ENCODE results near the gene ZNF311. TPM values are rescaled to one million over a fixed set of nuclear protein-coding genes. Genes with fewer than 3 reads are reported as not detected.

The ZNF311 gene
- total and polyA plus RNA-seq, 9 of the 15 experiments (the other 6 are each of a cell fraction or from before 2014, with no cell fraction given): 5.1 to 10.0 (median 7.5) TPM

DNA sequence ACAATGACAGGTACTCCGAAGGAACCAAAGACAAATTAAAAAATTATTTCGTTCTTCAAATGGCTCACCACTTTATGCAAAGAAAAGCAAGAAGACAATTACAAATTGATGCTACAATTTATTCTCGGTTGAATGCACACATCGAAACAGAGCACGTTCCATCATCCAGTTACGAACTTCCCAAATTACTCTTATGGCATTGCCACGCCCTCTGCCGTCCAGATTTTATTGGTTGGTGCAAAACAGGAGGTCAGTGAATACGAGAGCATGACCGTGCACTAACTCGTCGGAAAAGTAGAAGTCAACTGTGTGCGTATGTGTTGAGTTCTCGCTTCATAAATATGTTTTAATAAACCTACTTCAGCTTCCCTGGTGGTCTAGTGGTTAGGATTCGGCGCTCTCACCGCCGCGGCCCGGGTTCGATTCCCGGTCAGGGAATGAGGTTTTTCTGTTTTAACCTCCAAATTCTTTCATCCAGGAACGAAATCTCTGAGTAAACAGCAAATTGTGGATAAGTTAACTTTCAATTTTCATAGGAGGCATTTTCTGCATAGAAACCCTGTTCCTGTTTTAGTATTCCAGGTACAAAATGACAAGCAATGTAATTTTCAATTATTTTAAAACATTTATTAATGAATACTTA is 23.2 kb downstream of the ZNF311 start (continued):
- 0 out of 2 replicates have a peak, but pooled peaks have one; percentile 21 for TF ChIP-seq ZNF134 (CRISPR knock-in tag; conservative IDR thresholded peaks at IDR 0.05)
- no peak for TF ChIP-seq RBFOX2 (IDR thresholded peaks at IDR 0.05; ENCODE audit: low read depth, low read length)
- TF ChIP-seq PYGO2 (tag; IDR thresholded peaks at IDR 0.05): no peak
- peak; percentile 47; the same call in 1 of the 2 replicates for TF ChIP-seq KLF1 (tag; IDR thresholded peaks at IDR 0.05)
- no peak for TF ChIP-seq KLF10 (CRISPR knock-in tag; IDR thresholded peaks at IDR 0.05)
- peak; percentile 52 for TF ChIP-seq RBBP5 (IDR thresholded peaks at IDR 0.05; ENCODE audit: borderline replicate concordance, insufficient read depth, low read length, poor library complexity, severe bottlenecking)
- peak; percentile 90 for TF ChIP-seq ZNF764 (CRISPR knock-in tag; IDR thresholded peaks at IDR 0.05; ENCODE audit: low read depth)
- TF ChIP-seq ARNT (IDR thresholded peaks at IDR 0.05): peak; percentile 86 to 98
- TF ChIP-seq, protein P1, sequence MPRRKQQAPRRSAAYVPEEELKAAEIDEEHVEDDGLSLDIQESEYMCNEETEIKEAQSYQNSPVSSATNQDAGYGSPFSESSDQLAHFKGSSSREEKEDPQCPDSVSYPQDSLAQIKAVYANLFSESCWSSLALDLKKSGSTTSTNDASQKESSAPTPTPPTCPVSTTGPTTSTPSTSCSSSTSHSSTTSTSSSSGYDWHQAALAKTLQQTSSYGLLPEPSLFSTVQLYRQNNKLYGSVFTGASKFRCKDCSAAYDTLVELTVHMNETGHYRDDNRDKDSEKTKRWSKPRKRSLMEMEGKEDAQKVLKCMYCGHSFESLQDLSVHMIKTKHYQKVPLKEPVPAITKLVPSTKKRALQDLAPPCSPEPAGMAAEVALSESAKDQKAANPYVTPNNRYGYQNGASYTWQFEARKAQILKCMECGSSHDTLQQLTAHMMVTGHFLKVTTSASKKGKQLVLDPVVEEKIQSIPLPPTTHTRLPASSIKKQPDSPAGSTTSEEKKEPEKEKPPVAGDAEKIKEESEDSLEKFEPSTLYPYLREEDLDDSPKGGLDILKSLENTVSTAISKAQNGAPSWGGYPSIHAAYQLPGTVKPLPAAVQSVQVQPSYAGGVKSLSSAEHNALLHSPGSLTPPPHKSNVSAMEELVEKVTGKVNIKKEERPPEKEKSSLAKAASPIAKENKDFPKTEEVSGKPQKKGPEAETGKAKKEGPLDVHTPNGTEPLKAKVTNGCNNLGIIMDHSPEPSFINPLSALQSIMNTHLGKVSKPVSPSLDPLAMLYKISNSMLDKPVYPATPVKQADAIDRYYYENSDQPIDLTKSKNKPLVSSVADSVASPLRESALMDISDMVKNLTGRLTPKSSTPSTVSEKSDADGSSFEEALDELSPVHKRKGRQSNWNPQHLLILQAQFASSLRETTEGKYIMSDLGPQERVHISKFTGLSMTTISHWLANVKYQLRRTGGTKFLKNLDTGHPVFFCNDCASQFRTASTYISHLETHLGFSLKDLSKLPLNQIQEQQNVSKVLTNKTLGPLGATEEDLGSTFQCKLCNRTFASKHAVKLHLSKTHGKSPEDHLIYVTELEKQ (CRISPR knock-in tag; IDR thresholded peaks at IDR 0.05): no peak
- TF ChIP-seq, protein P2, sequence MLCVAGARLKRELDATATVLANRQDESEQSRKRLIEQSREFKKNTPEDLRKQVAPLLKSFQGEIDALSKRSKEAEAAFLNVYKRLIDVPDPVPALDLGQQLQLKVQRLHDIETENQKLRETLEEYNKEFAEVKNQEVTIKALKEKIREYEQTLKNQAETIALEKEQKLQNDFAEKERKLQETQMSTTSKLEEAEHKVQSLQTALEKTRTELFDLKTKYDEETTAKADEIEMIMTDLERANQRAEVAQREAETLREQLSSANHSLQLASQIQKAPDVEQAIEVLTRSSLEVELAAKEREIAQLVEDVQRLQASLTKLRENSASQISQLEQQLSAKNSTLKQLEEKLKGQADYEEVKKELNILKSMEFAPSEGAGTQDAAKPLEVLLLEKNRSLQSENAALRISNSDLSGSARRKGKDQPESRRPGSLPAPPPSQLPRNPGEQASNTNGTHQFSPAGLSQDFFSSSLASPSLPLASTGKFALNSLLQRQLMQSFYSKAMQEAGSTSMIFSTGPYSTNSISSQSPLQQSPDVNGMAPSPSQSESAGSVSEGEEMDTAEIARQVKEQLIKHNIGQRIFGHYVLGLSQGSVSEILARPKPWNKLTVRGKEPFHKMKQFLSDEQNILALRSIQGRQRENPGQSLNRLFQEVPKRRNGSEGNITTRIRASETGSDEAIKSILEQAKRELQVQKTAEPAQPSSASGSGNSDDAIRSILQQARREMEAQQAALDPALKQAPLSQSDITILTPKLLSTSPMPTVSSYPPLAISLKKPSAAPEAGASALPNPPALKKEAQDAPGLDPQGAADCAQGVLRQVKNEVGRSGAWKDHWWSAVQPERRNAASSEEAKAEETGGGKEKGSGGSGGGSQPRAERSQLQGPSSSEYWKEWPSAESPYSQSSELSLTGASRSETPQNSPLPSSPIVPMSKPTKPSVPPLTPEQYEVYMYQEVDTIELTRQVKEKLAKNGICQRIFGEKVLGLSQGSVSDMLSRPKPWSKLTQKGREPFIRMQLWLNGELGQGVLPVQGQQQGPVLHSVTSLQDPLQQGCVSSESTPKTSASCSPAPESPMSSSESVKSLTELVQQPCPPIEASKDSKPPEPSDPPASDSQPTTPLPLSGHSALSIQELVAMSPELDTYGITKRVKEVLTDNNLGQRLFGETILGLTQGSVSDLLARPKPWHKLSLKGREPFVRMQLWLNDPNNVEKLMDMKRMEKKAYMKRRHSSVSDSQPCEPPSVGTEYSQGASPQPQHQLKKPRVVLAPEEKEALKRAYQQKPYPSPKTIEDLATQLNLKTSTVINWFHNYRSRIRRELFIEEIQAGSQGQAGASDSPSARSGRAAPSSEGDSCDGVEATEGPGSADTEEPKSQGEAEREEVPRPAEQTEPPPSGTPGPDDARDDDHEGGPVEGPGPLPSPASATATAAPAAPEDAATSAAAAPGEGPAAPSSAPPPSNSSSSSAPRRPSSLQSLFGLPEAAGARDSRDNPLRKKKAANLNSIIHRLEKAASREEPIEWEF (CRISPR knock-in tag; IDR thresholded peaks at IDR 0.05): no peak
- TF ChIP-seq POLR2H (tag; IDR thresholded peaks at IDR 0.05; ENCODE audit: low read depth): peak; percentile 100
- TF ChIP-seq GATAD2B (IDR thresholded peaks at IDR 0.05; ENCODE audit: borderline replicate concordance): peak; percentile 55; the same call in 1 of the 2 replicates
- no peak for TF ChIP-seq ZNF175 (CRISPR knock-in tag; IDR thresholded peaks at IDR 0.05; ENCODE audit: low read depth)
- TF ChIP-seq CREBBP (IDR thresholded peaks at IDR 0.05; ENCODE audit: low read depth, low read length): no peak
- peak; percentile 61; the same call in 1 of the 2 replicates for TF ChIP-seq CXXC5 (CRISPR knock-in tag; IDR thresholded peaks at IDR 0.05)
- no peak for TF ChIP-seq FOXK1 (CRISPR knock-in tag; IDR thresholded peaks at IDR 0.05; ENCODE audit: borderline replicate concordance)
- TF ChIP-seq, protein P3, sequence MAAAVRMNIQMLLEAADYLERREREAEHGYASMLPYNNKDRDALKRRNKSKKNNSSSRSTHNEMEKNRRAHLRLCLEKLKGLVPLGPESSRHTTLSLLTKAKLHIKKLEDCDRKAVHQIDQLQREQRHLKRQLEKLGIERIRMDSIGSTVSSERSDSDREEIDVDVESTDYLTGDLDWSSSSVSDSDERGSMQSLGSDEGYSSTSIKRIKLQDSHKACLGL (CRISPR knock-in tag; IDR thresholded peaks at IDR 0.05; ENCODE audit: borderline replicate concordance, poor library complexity, severe bottlenecking): no peak
